NCI-H2107 treated with DMSO at 0.1 percent for 48 hours (cell line): ENCODE measurements around the gene DNAJB6.

Experiments used
- DNase-seq: peaks from one replicate; lab custom pipeline; 2025; ENCODE audit not compliant: unreplicated experiment; lab: John Stamatoyannopoulos, UW

DNAJB6 gene

DNA sequence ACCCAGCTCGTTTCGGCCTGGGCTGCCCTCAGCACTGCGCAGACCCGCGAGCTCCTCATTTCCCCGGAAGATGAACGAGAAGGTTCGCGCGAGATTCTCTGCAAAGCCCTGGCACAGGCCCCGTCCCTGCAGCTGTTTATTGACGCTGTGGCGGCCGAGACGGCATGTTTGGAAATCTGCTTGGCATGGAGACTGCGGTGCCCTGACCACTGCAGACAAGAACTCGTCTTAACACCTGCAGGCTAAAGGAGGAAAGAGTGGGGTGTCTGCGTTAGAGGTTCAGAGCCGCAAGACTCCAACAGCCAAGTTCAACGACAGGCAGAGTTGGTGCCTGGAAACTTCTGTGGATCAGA, 125.6 kb downstream of the DNAJB6 start:
- DNase-seq = no peak

DNA sequence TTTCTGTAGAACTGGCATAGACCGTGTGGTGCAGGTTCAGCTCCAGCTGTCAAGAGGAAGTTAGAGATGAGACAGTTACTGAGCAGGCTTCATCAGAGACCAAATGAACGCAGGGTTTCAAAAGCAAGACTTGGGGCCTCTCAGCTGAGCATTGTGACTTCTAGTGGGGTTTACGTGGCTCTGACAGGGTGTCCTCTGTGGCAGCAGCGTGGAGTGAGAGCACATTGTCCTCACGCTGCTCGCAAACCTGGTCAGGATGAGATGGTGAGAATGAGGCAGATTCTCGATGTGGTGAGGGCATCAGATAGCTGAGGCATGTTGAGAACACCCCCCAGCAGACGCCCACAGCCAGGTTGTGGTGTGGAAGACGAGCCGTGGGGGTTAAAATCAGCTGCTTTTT, 126.0 kb downstream of the DNAJB6 start:
- no peak for DNase-seq

DNA sequence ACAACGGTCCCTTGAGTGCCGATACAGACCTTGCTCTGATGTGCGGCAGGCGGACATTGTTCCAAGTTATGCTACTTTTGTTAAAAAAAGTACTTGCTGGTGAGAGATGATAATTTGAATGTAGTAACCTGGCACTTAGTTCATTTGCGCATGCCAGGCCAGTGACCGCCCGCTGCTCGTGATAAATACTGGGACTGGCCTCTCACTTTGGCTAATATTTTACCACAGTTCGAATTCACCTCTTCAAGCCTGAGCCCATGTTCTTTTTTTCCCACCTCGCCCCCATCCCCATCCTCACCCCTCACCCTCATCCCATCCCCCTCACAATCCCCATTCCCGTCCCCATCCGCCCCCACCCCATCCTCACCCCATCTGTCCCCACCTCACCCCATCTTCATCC, 126.4 kb downstream of the DNAJB6 start:
- no peak for DNase-seq

DNA sequence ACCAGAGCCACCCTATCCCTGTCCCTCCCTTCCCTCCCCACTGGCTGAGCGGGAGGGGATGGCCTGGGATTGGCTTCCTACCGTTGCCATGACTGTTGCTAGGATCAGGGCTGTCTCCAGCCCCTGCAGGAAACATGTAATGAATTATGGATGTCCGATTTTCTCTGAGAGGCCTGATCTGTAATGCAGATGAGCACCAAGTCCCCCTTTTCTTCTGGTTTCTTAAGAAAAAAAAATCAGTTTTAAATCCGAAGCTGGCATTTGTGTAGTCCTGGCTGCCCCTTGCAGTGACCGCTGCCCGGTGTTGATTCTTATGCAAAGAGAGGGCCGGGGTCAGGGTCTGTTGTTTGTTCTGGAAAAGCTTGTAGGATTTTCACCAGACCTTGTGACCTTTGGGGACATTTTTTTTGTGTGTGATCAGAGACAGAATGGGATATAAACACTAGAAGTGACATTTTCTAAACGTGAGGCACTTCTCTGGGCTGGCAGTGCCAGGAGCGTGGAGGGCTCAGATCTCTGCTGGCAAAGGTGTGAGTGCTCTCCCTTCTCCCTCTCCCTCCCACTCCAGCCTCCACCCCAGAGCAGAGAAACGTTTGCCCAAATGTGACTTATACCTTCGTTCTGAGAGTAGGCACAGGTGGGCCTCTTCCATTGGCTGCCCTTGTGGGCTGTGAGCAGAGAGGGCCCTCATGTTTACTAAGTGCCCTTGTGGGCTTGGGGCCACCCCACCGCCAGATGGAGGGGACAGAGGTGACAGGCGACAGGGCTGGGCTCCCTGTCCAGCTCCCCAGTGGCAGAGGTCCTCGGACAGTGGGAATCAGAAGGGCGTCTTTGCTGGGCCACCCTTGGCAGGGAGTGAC, 127.5 kb downstream of the DNAJB6 start:
- no peak for DNase-seq

DNA sequence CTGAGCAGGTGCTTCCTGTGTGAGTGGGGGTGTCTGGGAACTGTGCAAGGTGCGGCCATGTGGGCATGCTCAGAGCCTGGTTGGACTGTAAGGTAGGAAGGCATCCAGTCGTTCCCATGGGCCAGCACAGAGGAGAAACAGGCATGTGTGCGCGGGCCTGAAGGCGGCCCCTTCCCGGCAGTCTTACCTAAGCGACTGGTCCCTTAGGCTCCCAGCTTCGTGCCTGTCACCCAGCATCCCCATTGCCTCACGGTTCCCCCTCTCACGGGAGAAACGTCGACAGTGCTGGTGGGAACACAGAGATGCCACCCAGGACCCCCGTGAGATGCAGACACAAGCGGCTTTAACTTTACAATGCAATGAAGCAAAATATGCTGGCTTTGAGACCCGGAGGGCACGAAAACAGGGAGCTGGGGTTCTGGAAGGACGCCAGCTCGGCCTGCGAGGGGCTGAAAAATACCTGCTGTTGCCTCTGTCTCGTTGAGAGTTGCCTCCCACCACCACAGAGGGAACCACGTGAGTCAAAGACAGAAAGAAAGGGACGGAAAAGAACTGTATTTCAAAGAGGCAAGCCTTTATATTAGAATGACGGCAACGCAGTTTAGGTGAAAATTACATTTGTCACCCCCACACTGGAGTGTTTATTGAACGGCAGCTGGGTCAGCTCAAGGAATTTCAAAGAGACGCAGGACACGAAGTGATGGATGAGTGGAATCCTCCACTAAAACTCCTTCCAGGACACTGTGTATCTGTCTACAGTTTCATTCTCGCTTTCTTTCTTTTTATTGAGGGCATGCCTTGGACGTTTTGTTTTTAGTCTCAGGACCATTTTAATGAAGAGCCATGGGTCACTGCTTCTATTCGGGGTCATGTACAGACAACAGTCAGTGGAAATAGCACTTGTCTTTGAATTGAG, 128.4 kb downstream of the DNAJB6 start:
- no peak for DNase-seq

DNA sequence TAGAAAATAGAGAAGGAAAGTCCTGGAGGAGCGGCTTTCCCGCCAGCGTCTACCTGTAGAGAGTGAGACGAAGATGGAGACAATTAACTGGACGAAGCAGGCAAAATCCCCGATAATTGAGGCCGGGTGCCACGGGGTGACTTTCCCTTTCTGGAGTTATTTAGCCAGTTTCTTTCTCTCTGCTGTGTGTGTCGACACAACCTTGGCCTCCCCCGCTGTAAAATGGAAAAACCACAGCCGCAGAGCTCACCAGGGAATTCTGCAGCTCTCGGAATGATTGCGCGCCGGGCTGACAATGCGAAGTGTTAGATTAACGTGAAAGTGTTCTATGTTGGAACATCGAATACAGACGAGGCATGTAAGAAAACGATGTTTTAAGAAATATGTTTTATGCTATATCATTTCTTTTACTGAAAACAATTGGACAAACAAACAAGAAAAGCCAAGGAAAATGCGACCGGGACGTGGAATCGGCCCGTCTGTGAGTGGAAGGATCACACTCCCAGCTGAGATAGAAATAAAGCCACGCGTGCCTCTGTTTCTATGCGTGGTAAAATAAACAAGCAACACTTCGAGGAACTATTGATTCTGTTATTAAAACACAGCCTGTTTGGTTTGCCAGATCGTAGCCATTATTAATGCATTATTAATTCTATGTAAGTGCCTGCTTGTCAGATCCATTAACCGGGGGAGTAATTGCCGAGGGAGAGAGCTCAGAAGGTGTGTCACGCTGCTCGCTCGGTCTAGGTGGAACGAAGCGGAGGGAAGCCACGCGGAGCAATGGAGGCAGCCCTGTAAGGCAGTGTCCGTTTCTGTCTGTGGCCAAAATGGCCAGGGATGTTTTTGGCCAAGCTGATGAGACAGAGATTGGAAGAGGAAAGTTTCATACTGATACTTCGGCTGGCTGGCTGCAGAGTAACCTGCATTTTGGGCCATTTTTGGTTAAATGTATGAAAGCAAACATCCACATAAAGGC, 129.4 kb downstream of the DNAJB6 start:
- no peak for DNase-seq

DNA sequence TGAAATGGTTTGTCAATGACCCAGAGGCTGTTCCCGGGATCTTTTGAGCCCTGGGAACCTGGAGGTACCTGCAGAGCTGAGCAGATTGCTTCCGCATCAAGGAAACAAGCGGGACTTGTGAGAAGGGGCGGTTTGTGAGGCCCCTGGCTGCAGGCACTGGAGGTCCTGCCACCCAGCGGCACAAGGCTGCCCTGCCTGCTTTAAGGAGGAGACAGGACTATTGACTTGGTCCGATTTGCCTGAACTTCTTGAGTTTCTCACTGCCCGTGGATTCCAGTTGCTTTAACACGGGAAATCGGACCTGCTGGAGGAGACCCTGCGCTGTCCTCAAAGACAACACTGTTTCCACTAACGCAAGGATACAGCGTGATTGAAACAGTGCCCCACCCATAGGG, 130.1 kb downstream of the DNAJB6 start:
- DNase-seq = no peak
